Mucosa of rectum (tissue), 2 donors: ENCODE results near the gene ZBTB16.

Experiments
- H3K27ac ChIP-seq, 2 donors: one replicate each; pipeline ENCODE4 v1.7.0; 2013; ENCODE audit warnings: inconsistent platforms in 2 of 2, low read depth in 2 of 2, low read length in 2 of 2
- H3K27me3 ChIP-seq, 2 donors: one replicate each; pipeline ENCODE4 v1.7.0; 2013; ENCODE audit warnings: low read length in 2 of 2; ENCODE audit not compliant: control insufficient read depth in 2 of 2, insufficient read depth in 2 of 2
- H3K36me3 ChIP-seq, 2 donors: one replicate each; pipeline ENCODE4 v1.7.0; 2013; ENCODE audit warnings: low read length in 2 of 2; ENCODE audit not compliant: control insufficient read depth in 2 of 2, insufficient read depth in 2 of 2
- H3K4me1 ChIP-seq, 2 donors: one replicate each; pipeline ENCODE4 v1.7.0; 2013; ENCODE audit warnings: low read length in 2 of 2, mild to moderate bottlenecking in 1 of 2; ENCODE audit not compliant: control insufficient read depth in 2 of 2, insufficient read depth in 2 of 2
- H3K4me3 ChIP-seq, 2 donors: one replicate each; pipeline ENCODE4 v1.7.0; 2013; ENCODE audit warnings: low read length in 2 of 2
- H3K9ac ChIP-seq, 2 donors: one replicate each; pipeline ENCODE4 v1.7.0; 2013; ENCODE audit warnings: low read length in 2 of 2, low read depth in 1 of 2, mild to moderate bottlenecking in 1 of 2
- H3K9me3 ChIP-seq, 2 donors: one replicate each; pipeline ENCODE4 v1.7.0; 2013; ENCODE audit warnings: low read length in 2 of 2; ENCODE audit not compliant: control insufficient read depth in 2 of 2
- donor health status: healthy.
- donor health status: Normal muscosa, but diverticular disease.

Gene ZBTB16

GRCh38 chr11:114202011-114202609 lies 142.6 kb downstream of the ZBTB16 start:
- Histone ChIP-seq H3K4me1 (peaks cover 0 to 4% of the 10 kb centered on the region in 2 donors), H3K36me3 (no peaks in the 10 kb centered on the region), H3K27me3 (no peaks in the 10 kb centered on the region), H3K4me3 (no peak overlapping the region), H3K9me3 (no peaks in the 10 kb centered on the region), H3K27ac (no peak overlapping the region), H3K9ac (no peak overlapping the region)

GRCh38 chr11:114207096-114207495 lies 147.6 kb downstream of the ZBTB16 start:
- H3K27ac ChIP-seq, result no peak overlapping the region
- H3K36me3 ChIP-seq, result no peaks in the 10 kb centered on the region

DNA sequence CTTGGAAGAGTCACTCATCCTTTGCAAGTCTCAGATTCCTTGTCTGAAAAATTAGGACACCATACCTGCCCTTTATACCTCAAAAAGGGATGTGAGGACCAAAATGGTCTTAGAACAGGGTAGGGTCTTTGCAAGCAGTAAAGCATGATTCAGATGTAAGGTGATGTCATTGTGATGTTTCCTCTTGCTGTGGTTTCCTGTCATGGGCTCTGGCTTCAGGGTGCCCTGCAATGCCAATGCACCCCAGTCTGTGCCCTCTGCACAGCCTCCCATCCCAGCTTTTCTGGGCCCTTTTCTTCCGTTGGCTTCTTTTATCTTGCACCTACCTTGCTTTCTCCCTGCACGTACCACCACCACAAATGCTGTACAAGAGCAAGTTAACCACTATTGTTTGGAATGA lies 148.9 kb downstream of the ZBTB16 start:
- H3K4me3 ChIP-seq, result no peak overlapping the region
- no peaks in the 10 kb centered on the region for H3K36me3 ChIP-seq
- H3K27me3 ChIP-seq, result no peaks in the 10 kb centered on the region
- no peak overlapping the region for H3K9ac ChIP-seq
- no peaks in the 10 kb centered on the region for H3K9me3 ChIP-seq
- H3K27ac ChIP-seq, result no peak overlapping the region
- H3K4me1 ChIP-seq, result peaks cover 0 to 10% of the 10 kb centered on the region in 2 donors

More at GRCh38 chr11:114207096-114207495, 147.6 kb downstream of the ZBTB16 start:
- Histone ChIP-seq H3K9me3 (no peaks in the 10 kb centered on the region), H3K4me3 (no peak overlapping the region), H3K9ac (no peak overlapping the region), H3K27me3 (no peaks in the 10 kb centered on the region), H3K4me1 (peaks cover 0 to 10% of the 10 kb centered on the region in 2 donors)

GRCh38 chr11:114209343-114209742 lies 149.8 kb downstream of the ZBTB16 start:
- no peaks in the 10 kb centered on the region for H3K9me3 ChIP-seq
- no peak overlapping the region for H3K4me3 ChIP-seq
- peaks cover 0 to 10% of the 10 kb centered on the region in 2 donors for H3K4me1 ChIP-seq
- H3K27ac ChIP-seq, result no peak overlapping the region
- no peaks in the 10 kb centered on the region for H3K27me3 ChIP-seq
- H3K9ac ChIP-seq, result no peak overlapping the region
- no peaks in the 10 kb centered on the region for H3K36me3 ChIP-seq

GRCh38 chr11:114209904-114210303 lies 150.4 kb downstream of the ZBTB16 start:
- H3K36me3 ChIP-seq, result no peaks in the 10 kb centered on the region
- no peak overlapping the region for H3K27ac ChIP-seq
- H3K4me3 ChIP-seq, result no peak overlapping the region
- no peak overlapping the region for H3K9ac ChIP-seq
- H3K9me3 ChIP-seq, result no peaks in the 10 kb centered on the region
- no peaks in the 10 kb centered on the region for H3K27me3 ChIP-seq
- peaks cover 0 to 10% of the 10 kb centered on the region in 2 donors for H3K4me1 ChIP-seq

DNA sequence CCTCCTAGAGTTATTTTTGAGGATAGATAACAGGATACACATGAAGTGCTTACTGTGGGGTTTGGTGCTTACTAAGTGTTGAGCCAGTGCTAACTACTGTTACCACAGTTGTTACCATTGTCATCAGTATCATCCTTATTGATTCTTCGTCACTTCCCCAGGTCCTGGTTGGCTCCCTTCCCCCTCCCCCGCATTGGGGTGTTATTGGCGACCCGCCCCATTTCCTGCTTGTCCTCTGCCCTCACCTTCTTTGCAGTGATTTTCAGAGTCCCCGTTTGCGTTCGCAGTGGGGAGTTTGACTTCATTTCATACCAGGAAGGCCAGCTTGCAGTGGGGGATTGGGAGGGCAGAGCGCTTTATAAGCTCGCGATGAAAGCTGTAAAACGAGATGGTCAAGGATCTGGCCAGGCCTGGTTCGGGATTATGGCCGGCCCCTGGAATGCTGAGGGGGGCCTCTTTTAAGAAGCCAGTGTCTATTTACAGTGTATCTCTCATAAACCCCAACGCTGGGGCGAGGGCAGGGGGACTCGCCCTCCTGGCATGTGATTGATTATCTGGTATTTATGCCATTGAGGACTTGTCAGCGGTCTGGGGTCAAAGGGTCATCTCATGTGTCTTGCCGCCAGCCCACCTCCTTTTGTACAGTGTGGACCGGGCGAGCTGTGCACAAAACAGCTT lies 152.1 kb downstream of the ZBTB16 start:
- Histone ChIP-seq H3K9ac (no peak overlapping the region), H3K27ac (no peak overlapping the region), H3K4me3 (no peak overlapping the region), H3K9me3 (no peaks in the 10 kb centered on the region), H3K36me3 (no peaks in the 10 kb centered on the region), H3K27me3 (no peaks in the 10 kb centered on the region), H3K4me1 (peaks cover 0 to 13% of the 10 kb centered on the region in 2 donors)

GRCh38 chr11:114213622-114214021 lies 154.1 kb downstream of the ZBTB16 start:
- Histone ChIP-seq H3K9me3 (no peaks in the 10 kb centered on the region), H3K27ac (no peak overlapping the region), H3K4me3 (no peak overlapping the region), H3K36me3 (no peaks in the 10 kb centered on the region), H3K4me1 (peaks cover 0 to 13% of the 10 kb centered on the region in 2 donors), H3K27me3 (no peaks in the 10 kb centered on the region), H3K9ac (no peak overlapping the region)

- no peak overlapping the region for H3K9ac ChIP-seq
- H3K27me3 ChIP-seq, result no peaks in the 10 kb centered on the region
- no peaks in the 10 kb centered on the region for H3K36me3 ChIP-seq
- peaks cover 0 to 4% of the 10 kb centered on the region in 2 donors for H3K4me1 ChIP-seq
- no peaks in the 10 kb centered on the region for H3K9me3 ChIP-seq
- no peak overlapping the region for H3K4me3 ChIP-seq
- H3K27ac ChIP-seq, result no peak overlapping the region
Observed at GRCh38 chr11:114215428-114215827, 155.9 kb downstream of the ZBTB16 start.

DNA sequence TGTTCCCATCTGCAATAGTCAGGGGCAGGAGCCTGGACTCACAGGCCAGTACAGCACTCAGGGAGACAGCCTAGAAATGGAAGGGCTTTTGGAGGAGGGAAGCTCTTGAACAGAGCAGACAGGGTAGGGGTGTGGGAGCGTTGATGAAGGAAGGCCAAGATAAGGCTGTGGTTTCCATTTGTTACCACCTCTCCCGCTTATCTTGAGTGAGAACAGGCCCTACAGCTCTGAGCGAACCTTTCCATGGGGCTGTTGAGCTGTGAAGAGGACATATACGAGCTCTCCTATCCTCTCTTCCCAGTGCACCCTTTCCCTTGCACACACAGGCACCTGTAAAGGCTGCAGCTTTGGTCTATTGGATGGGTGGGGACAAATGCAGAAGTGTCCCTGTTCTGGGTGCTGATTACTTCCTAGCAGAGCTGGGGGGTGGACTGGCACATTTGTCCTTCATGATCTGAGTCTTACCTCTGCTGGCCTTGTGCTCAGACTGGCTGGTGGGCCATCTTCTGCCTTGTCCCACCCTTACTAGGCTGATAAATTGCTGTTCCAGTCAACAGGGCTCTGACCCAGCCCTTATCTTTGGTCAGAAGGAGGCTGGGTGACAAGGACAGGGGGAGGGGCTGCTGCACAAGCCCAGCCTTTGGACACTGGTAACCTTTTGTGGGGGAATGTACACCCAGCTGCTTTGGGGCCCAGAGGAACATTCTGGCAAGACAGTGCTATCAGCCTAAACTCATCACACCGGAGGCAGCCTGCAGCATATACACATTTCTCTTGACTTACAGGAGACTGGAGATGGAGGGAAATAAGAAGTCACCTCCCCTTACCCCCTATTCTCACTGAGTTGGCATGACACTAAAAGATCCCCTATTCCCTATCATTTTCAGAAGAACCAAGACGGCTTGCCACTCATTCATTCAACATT lies 156.6 kb downstream of the ZBTB16 start:
- Histone ChIP-seq H3K9me3 (no peaks in the 10 kb centered on the region), H3K36me3 (no peaks in the 10 kb centered on the region), H3K9ac (no peak overlapping the region), H3K27ac (peak overlapping the region in 1 of 2 donors; percentile 4), H3K4me3 (no peak overlapping the region), H3K27me3 (no peaks in the 10 kb centered on the region), H3K4me1 (peaks cover 0 to 2% of the 10 kb centered on the region in 2 donors)

DNA sequence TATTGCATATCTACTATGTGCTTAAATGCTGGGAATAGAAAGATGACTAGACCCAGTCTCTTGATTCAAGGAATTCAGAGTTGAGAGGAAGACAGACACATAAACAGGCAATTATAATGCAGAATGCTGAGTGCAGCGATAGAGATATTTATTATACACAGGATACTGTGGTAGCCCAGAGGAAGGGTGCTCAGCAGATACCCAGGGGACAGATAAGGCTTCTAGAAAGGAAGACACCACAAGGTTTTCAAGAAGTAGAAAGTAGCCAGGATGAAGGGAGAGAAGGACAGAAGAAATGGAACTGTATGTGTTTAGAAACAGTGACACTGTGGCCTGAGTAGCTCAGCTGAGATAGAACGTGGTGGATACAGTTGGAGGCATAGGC lies 157.3 kb downstream of the ZBTB16 start:
- Histone ChIP-seq H3K27me3 (no peaks in the 10 kb centered on the region), H3K9me3 (no peaks in the 10 kb centered on the region), H3K36me3 (no peaks in the 10 kb centered on the region), H3K4me3 (no peak overlapping the region), H3K27ac (no peak overlapping the region), H3K9ac (no peak overlapping the region), H3K4me1 (peaks cover 0 to 2% of the 10 kb centered on the region in 2 donors)
